Measurements from ENCODE around the gene HBS1L.

Gene HBS1L

DNA sequence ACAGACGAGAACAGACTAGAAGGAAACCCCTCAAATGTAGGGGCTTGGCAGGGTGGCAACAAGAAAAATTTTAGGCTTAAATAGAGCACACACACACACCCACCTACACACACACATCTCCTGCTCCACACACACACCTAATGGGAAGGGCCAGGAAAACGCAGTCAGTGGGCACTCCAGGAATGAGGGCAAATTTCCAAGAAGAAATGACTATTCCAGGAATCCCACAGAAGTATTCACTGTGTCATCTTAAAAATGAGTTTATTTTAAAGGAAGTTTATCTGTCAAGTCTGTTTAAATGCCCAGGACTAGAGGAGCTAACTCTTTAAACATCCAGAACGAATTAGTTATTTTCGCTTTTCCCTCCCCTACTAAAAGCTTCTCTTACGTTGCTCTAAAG lies 117.7 kb downstream of the HBS1L start:
- Histone ChIP-seq H3K27me3 (no peaks in the 10 kb centered on the region), H3K9me3 (no peaks in the 10 kb centered on the region), H3K4me3 (ENCODE audit: low read depth, low read length) (no peak overlapping the region), H3K4me1 (no peaks in the 10 kb centered on the region), H3K36me3 (no peaks in the 10 kb centered on the region)
- TF ChIP-seq CTCF (IDR thresholded peaks at IDR 0.05; ENCODE audit: low read depth, low read length): no peak
- DNase-seq: no peak

GRCh38 chr6:134936476-134936875 lies 118.1 kb downstream of the HBS1L start:
- Histone ChIP-seq H3K4me3 (ENCODE audit: low read depth, low read length) (no peak overlapping the region), H3K36me3 (no peaks in the 10 kb centered on the region), H3K27me3 (no peaks in the 10 kb centered on the region), H3K9me3 (no peaks in the 10 kb centered on the region), H3K4me1 (no peaks in the 10 kb centered on the region)
- TF ChIP-seq CTCF (IDR thresholded peaks at IDR 0.05; ENCODE audit: low read depth, low read length): no peak
- DNase-seq: no peak

DNA sequence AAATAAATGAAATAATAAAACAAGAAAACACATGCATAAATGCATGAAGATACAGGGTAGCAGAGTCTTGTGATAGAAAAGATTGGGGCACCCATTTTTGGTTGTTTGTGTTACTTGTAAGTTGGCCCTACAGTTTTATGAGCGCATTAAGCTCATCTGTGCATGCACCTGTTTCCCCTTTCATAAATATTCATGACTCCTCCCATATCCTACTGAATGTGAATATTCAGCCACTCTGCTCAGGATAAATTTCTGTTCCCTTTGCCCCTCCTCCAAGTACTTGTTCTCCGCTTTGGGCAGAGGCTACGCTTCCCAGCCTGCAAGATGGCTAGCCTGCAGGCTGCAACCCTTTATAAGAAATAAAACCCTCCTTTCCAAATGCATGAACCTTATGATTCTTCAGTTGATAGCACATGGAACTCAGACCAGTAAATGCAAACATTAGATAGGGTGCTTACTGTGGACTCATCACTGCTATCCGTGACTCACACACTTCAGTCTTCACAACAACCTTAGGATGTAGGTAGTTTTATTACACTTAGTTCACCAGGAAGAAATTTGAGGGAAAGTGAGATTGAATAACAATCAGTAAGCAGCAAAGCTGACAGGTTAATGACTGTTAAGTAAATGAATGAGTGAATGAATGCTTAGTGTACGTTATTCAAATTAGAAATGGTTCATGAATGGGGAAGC lies 119.7 kb downstream of the HBS1L start:
- TF ChIP-seq CTCF (IDR thresholded peaks at IDR 0.05; ENCODE audit: low read depth, low read length): no peak
- Histone ChIP-seq H3K4me1 (no peaks in the 10 kb centered on the region), H3K36me3 (no peaks in the 10 kb centered on the region), H3K27me3 (no peaks in the 10 kb centered on the region), H3K9me3 (no peaks in the 10 kb centered on the region), H3K4me3 (ENCODE audit: low read depth, low read length) (no peak overlapping the region)
- DNase-seq: no peak

DNA sequence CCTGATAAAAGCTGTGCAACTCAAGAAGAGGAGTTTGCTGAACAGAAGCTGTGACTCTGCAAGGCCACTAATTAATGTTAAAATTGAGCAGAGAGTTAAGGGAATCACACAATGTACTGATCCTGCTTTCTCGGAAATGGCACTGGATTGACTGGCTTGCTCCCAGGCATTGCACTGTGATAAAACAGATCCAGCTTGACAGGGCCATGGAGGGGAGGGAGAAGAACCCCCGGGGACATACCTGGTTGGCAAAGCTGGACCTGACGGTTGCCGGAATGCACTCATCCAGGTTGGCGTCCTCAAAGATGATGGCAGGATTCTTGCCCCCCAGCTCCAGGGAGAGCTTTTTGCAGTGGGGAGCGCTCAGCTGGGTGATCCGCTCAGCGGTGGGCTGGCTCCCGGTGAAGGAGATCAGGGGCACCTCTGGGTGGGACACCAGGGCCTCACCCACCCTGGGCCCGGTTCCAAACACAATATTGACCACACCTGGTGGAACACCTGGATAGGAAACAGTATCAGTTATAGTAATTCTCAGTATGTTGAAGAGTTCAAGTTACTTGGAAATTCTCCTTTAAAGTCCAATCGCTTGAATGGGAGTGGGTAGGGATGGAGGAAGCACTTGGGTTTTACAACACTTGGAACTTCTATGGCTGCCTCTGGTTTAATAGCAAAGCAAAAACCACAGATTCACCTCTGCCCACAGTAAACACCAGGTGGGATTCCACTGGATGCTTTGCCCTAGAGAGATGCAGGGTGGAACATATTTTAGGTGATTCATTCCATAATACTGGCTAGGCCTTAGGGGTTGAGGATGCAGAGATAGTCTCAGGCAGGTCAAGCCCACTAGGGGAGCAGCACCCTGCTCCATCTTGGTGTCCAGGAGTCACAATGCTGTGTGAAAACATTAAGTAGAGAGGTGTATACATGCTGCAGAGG lies 121.8 kb downstream of the HBS1L start:
- H3K4me3 ChIP-seq (ENCODE audit: low read depth, low read length): no peak overlapping the region
- H3K9me3 ChIP-seq: no peaks in the 10 kb centered on the region
- no peaks in the 10 kb centered on the region for H3K4me1 ChIP-seq
- no peak for TF ChIP-seq CTCF (IDR thresholded peaks at IDR 0.05; ENCODE audit: low read depth, low read length)
- no peaks in the 10 kb centered on the region for H3K27me3 ChIP-seq
- no peak for DNase-seq
- H3K36me3 ChIP-seq: no peaks in the 10 kb centered on the region

DNA sequence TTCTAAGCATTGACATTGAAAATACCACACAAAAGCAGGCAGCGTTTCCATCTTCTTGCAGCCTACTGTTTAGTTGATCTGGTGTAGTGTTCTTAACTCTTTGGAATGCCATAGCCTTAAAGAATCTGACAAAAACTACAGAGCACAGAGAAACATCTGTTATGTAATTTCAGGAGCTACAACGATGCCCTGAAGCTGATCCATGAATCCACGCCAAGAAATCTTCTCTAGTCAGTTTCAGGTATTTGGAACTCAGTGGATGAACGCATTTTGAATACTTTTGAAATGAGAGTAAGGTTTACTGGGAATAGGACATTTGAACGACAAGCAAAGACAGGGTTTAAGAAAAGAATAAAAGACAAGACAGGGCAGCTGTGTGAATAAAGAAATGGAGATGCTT lies 122.5 kb downstream of the HBS1L start:
- no peaks in the 10 kb centered on the region for H3K9me3 ChIP-seq
- no peaks in the 10 kb centered on the region for H3K36me3 ChIP-seq
- H3K4me1 ChIP-seq: no peaks in the 10 kb centered on the region
- H3K27me3 ChIP-seq: no peaks in the 10 kb centered on the region
- H3K4me3 ChIP-seq (ENCODE audit: low read depth, low read length): no peak overlapping the region
- no peak for TF ChIP-seq CTCF (IDR thresholded peaks at IDR 0.05; ENCODE audit: low read depth, low read length)
- no peak for DNase-seq

DNA sequence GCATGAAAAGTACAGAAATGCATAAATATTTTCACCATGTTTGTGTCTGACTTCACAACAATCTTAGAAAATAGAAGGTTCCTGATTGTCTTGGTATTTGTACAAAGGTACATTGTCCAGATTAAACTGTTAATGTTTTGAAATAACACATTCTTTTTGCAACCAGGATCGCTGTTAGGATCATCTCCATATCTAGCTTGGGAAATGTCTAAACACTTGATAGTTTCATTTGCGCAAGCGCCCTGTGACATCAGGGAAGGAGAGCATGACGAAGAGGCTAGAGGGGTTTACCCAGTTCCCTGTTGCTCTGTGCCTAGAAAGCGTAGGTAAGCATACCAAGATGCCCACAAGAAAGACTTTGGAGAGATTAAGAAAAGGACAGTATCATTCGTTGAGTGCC lies 124.2 kb downstream of the HBS1L start:
- Histone ChIP-seq H3K36me3 (no peaks in the 10 kb centered on the region), H3K9me3 (no peaks in the 10 kb centered on the region), H3K4me3 (ENCODE audit: low read depth, low read length) (no peak overlapping the region), H3K4me1 (no peaks in the 10 kb centered on the region), H3K27me3 (no peaks in the 10 kb centered on the region)
- no peak for TF ChIP-seq CTCF (IDR thresholded peaks at IDR 0.05; ENCODE audit: low read depth, low read length)
- DNase-seq: no peak

Measured in BE2C (cell line).